WTC11 (cell line): ENCODE results near the gene BDKRB2. TPM values are rescaled to one million over a fixed set of nuclear protein-coding genes. Genes with fewer than 3 reads are reported as not detected.

Source experiments
- ATAC-seq: fragments of 200-7000 bp; cut with Tn5 transposase; 2 replicates; pipeline ENCODE4 v1.10.0; 2021; ENCODE audit warnings: mild to moderate bottlenecking, moderate library complexity
- CTCF ChIA-PET: fragments of 300-600 bp; sonication (Branson Sonifier 250); formaldehyde crosslinking; loops from one replicate; lab custom pipeline; 2021; ENCODE audit warnings: antibody characterized with exemption; lab: Charles Lee
- POLR2A ChIA-PET: fragments of 350-600 bp; sonication (Branson Sonifier 250); formaldehyde crosslinking; loops from one replicate; lab custom pipeline; 2021; ENCODE audit warnings: antibody characterized with exemption; lab: Charles Lee
- DNase-seq: peaks from one replicate; pipeline ENCODE4 v3.0.0; 2021; ENCODE audit warnings: low spot score
- H3K27ac Mint-ChIP-seq: 2 replicates; pipeline ENCODE4 v1.8.0; 2021; ENCODE audit warnings: mixed read lengths
- H3K27me3 Mint-ChIP-seq: 2 replicates; pipeline ENCODE4 v1.8.0; 2021; ENCODE audit warnings: low read depth, mild to moderate bottlenecking, moderate library complexity, mixed read lengths
- H3K36me3 Mint-ChIP-seq: 2 replicates; pipeline ENCODE4 v1.8.0; 2021; ENCODE audit warnings: mixed read lengths
- H3K4me1 Mint-ChIP-seq: 2 replicates; pipeline ENCODE4 v1.8.0; 2022; ENCODE audit warnings: mixed read lengths
- H3K4me3 Mint-ChIP-seq: 2 replicates; pipeline ENCODE4 v1.8.0; 2021; ENCODE audit warnings: mild to moderate bottlenecking, moderate library complexity, mixed read lengths
- H3K9me3 Mint-ChIP-seq: 2 replicates; pipeline ENCODE4 v1.8.0; 2021; ENCODE audit warnings: mixed read lengths
- AFF4 ChIP-seq: sonication (generic); formaldehyde crosslinking; IDR thresholded peaks from 2 replicates; pipeline ENCODE4 v1.8.1; 2023; ENCODE audit warnings: mild to moderate bottlenecking, missing genetic modification reagents, borderline replicate concordance
- ATF3 ChIP-seq: sonication (generic); formaldehyde crosslinking; conservative IDR thresholded peaks from 2 replicates; pipeline ENCODE4 v1.8.1; 2022; ENCODE audit warnings: mild to moderate bottlenecking, missing genetic modification reagents
- ATF6 ChIP-seq: sonication (generic); formaldehyde crosslinking; IDR thresholded peaks from 2 replicates; pipeline ENCODE4 v1.8.1; 2023; ENCODE audit warnings: mild to moderate bottlenecking, missing genetic modification reagents
- ELF4 ChIP-seq: sonication (generic); formaldehyde crosslinking; IDR thresholded peaks from 2 replicates; pipeline ENCODE4 v1.8.1; 2022; ENCODE audit warnings: low read depth, mild to moderate bottlenecking, moderate library complexity, missing genetic modification reagents
- ETV6 ChIP-seq: sonication (generic); formaldehyde crosslinking; IDR thresholded peaks from 2 replicates; pipeline ENCODE4 v1.8.1; 2022; ENCODE audit warnings: mild to moderate bottlenecking, missing genetic modification reagents
- GTF2I ChIP-seq: fragments of 250-450 bp; sonication (Bioruptor Pico); conservative IDR thresholded peaks from 2 replicates; pipeline ENCODE4 v1.4.0; 2021; ENCODE audit warnings: mild to moderate bottlenecking
- IRF1 ChIP-seq: sonication (generic); formaldehyde crosslinking; IDR thresholded peaks from 2 replicates; pipeline ENCODE4 v1.8.0; 2023; ENCODE audit warnings: missing genetic modification reagents
- JAZF1 ChIP-seq: fragments of 250-450 bp; sonication (Bioruptor Pico); IDR thresholded peaks from 2 replicates; pipeline ENCODE4 v1.9.0; 2021; ENCODE audit warnings: moderate library complexity, mild to moderate bottlenecking, inconsistent platforms
- MAX ChIP-seq: sonication (generic); formaldehyde crosslinking; IDR thresholded peaks from 2 replicates; pipeline ENCODE4 v1.8.0; 2022; ENCODE audit warnings: mild to moderate bottlenecking, missing genetic modification reagents
- MLX ChIP-seq: sonication (generic); formaldehyde crosslinking; IDR thresholded peaks from 2 replicates; pipeline ENCODE4 v1.8.1; 2023; ENCODE audit warnings: mild to moderate bottlenecking, missing genetic modification reagents, moderate library complexity
- NFYB ChIP-seq: sonication (generic); formaldehyde crosslinking; conservative IDR thresholded peaks from 2 replicates; pipeline ENCODE4 v1.8.0; 2022; ENCODE audit warnings: low read depth, missing genetic modification reagents
- NR1H2 ChIP-seq: sonication (generic); formaldehyde crosslinking; IDR thresholded peaks from 2 replicates; pipeline ENCODE4 v1.9.0; 2021; ENCODE audit warnings: mild to moderate bottlenecking, moderate library complexity, missing genetic modification reagents
- PRDM15 ChIP-seq: sonication (generic); formaldehyde crosslinking; IDR thresholded peaks from 2 replicates; pipeline ENCODE4 v1.8.0; 2022; ENCODE audit warnings: missing genetic modification reagents
- PRRX2 ChIP-seq: fragments of 250-450 bp; sonication (Bioruptor Pico); IDR thresholded peaks from 2 replicates; pipeline ENCODE4 v1.8.0; 2021; ENCODE audit warnings: mild to moderate bottlenecking
- RORB ChIP-seq: fragments of 250-450 bp; sonication (Bioruptor Pico); IDR thresholded peaks from 2 replicates; pipeline ENCODE4 v1.9.0; 2021; ENCODE audit warnings: mild to moderate bottlenecking
- TCF7 ChIP-seq: sonication (generic); formaldehyde crosslinking; IDR thresholded peaks from 2 replicates; pipeline ENCODE4 v1.8.0; 2022; ENCODE audit warnings: mild to moderate bottlenecking, low read depth, missing genetic modification reagents, moderate library complexity
- TEAD4 ChIP-seq: sonication (generic); formaldehyde crosslinking; IDR thresholded peaks from 2 replicates; pipeline ENCODE4 v1.8.0; 2022; ENCODE audit warnings: mild to moderate bottlenecking, missing genetic modification reagents
- TP53 ChIP-seq: sonication (generic); formaldehyde crosslinking; IDR thresholded peaks from 2 replicates; pipeline ENCODE4 v1.8.1; 2023; ENCODE audit warnings: mild to moderate bottlenecking, missing genetic modification reagents
- ZNF121 ChIP-seq: sonication (generic); formaldehyde crosslinking; IDR thresholded peaks from 2 replicates; pipeline ENCODE4 v1.8.0; 2023; ENCODE audit warnings: missing genetic modification reagents
- ZNF219 ChIP-seq: sonication (generic); formaldehyde crosslinking; IDR thresholded peaks from 2 replicates; pipeline ENCODE4 v1.8.0; 2023; ENCODE audit warnings: missing genetic modification reagents, mild to moderate bottlenecking, borderline replicate concordance
- ZNF671 ChIP-seq: fragments of 250-450 bp; sonication (Bioruptor Pico); IDR thresholded peaks from 2 replicates; pipeline ENCODE4 v1.8.0; 2021; ENCODE audit warnings: mild to moderate bottlenecking
- total RNA-seq: library from RNA; stranded (reverse); gene quantifications from 3 replicates; pipeline ENCODE4 v1.2.3, GENCODE V29; 2021

The BDKRB2 gene
- total RNA-seq, 1 experiment from 2014 or later = 0.17 TPM

GRCh38 chr14:96191353-96191752 is 13.3 kb upstream of the BDKRB2 start (continued):
- TF ChIP-seq ZNF121 (CRISPR knock-in tag) = no peak
- no peak for TF ChIP-seq TCF7 (CRISPR knock-in tag)
- TF ChIP-seq PRDM15 (CRISPR knock-in tag) = no peak
- TF ChIP-seq ETV6 (CRISPR knock-in tag) = no peak
- no peak for TF ChIP-seq ATF3 (CRISPR knock-in tag)
- TF ChIP-seq NFYB (CRISPR knock-in tag) = no peak
- no peak for TF ChIP-seq MLX (CRISPR knock-in tag)
- TF ChIP-seq ATF6 (CRISPR knock-in tag) = no peak
- TF ChIP-seq JAZF1 (CRISPR knock-in tag) = no peak
- TF ChIP-seq GTF2I (CRISPR knock-in tag) = no peak
- TF ChIP-seq RORB (CRISPR knock-in tag) = no peak

- no peak for DNase-seq
- H3K36me3 Mint-ChIP-seq = no peaks in the 10 kb centered on the region
- TF ChIP-seq MAX (CRISPR knock-in tag) (no peak), NR1H2 (CRISPR knock-in tag) (no peak), TP53 (no peak), AFF4 (CRISPR knock-in tag) (no peak), ELF4 (CRISPR knock-in tag) (no peak), TEAD4 (CRISPR knock-in tag) (no peak), ZNF671 (no peak), ZNF219 (no peak), IRF1 (CRISPR knock-in tag) (no peak), PRRX2 (no peak)
- TF ChIP-seq, all 79 proteins: peak for 0
- peak overlapping the region; percentile 57 for H3K27ac Mint-ChIP-seq
- ChIA-PET POLR2A (no interaction called here), CTCF (interaction anchor here (0.6 kb wide), 1 partner anchor 43 kb away, joined by 3 read pairs; no protein-coding TSS in a partner anchor)
- H3K27me3 Mint-ChIP-seq = no peaks in the 10 kb centered on the region
- peaks cover 48% of the 10 kb centered on the region for H3K4me1 Mint-ChIP-seq
- H3K9me3 Mint-ChIP-seq = no peaks in the 10 kb centered on the region
- peak; percentile 38; the same call in 1 of the 2 replicates for ATAC-seq
- H3K4me3 Mint-ChIP-seq = no peak overlapping the region
These were observed 12.7 kb upstream of the BDKRB2 start for GRCh38 chr14:96191841-96192462.
